GM23338 (cell line): ENCODE data around the gene SYNE1. TPM values are rescaled to one million over a fixed set of nuclear protein-coding genes. Genes with fewer than 3 reads are reported as not detected.
A peak's percentile ranks its signal among the peaks of the same experiment; 100 is the strongest.

Experiments used
- ATAC-seq: fragments of 200-7000 bp; cut with Tn5 transposase; 3 replicates; pipeline ENCODE4 v1.9.1; 2020
- DNase-seq: peaks from one replicate; pipeline ENCODE4 v3.0.0-alpha.2; 2015; ENCODE audit warnings: low spot score
- H2AFZ ChIP-seq: fragments of 200-600 bp; sonication (generic); 2 replicates; pipeline ENCODE4 v1.8.0; 2016; ENCODE audit warnings: antibody characterized with exemption, mild to moderate bottlenecking, moderate library complexity
- H3F3A ChIP-seq: fragments of 200-600 bp; sonication (generic); replicated peaks from 2 replicates; pipeline ENCODE4 v1.8.0; 2017; ENCODE audit warnings: antibody characterized with exemption, mixed run types, low read depth
- H3K27ac ChIP-seq: fragments of 200-600 bp; sonication (generic); 2 replicates; pipeline ENCODE4 v1.6.1; 2016; ENCODE audit warnings: low read depth
- H3K27me3 ChIP-seq: fragments of 200-600 bp; sonication (generic); 2 replicates; pipeline ENCODE4 v1.8.0; 2016; ENCODE audit warnings: mild to moderate bottlenecking, mixed run types, moderate library complexity; ENCODE audit not compliant: insufficient read depth
- H3K36me3 ChIP-seq: fragments of 200-600 bp; sonication (generic); 2 replicates; pipeline ENCODE4 v1.8.0; 2016; ENCODE audit warnings: mild to moderate bottlenecking; ENCODE audit not compliant: insufficient read depth
- H3K4me1 ChIP-seq: fragments of 200-600 bp; sonication (generic); 2 replicates; pipeline ENCODE4 v1.8.0; 2016; ENCODE audit warnings: mild to moderate bottlenecking, moderate library complexity; ENCODE audit not compliant: insufficient read depth
- H3K4me2 ChIP-seq: fragments of 200-600 bp; sonication (generic); 2 replicates; pipeline ENCODE4 v1.7.1; 2017; ENCODE audit warnings: mixed run types
- H3K4me3 ChIP-seq: fragments of 200-600 bp; sonication (generic); 2 replicates; pipeline ENCODE4 v1.6.1; 2016; ENCODE audit warnings: mixed run types
- H3K79me2 ChIP-seq: fragments of 200-600 bp; sonication (generic); replicated peaks from 2 replicates; pipeline ENCODE4 v1.8.0; 2017; ENCODE audit warnings: mild to moderate bottlenecking; ENCODE audit not compliant: insufficient read depth
- H3K9me2 ChIP-seq: fragments of 200-600 bp; sonication (generic); 2 replicates; pipeline ENCODE4 v1.8.0; 2017; ENCODE audit not compliant: insufficient read depth
- H4K20me1 ChIP-seq: fragments of 200-600 bp; sonication (generic); replicated peaks from 2 replicates; pipeline ENCODE4 v1.8.0; 2017; ENCODE audit warnings: mild to moderate bottlenecking; ENCODE audit not compliant: insufficient read depth
- H3K27ac Mint-ChIP-seq: 2 replicates; pipeline ENCODE4 v1.8.0; 2020; ENCODE audit warnings: inconsistent platforms, mild to moderate bottlenecking, moderate library complexity, mixed read lengths
- H3K27me3 Mint-ChIP-seq: 3 replicates; pipeline ENCODE4 v1.8.0; 2022; ENCODE audit warnings: low read depth, mild to moderate bottlenecking, moderate library complexity, mixed read lengths, inconsistent platforms; ENCODE audit not compliant: insufficient read depth, poor library complexity
- H3K36me3 Mint-ChIP-seq: 3 replicates; pipeline ENCODE4 v1.8.0; 2021; ENCODE audit warnings: low read depth, mild to moderate bottlenecking, inconsistent platforms, moderate library complexity, mixed read lengths
- H3K4me1 Mint-ChIP-seq: 3 replicates; pipeline ENCODE4 v1.8.0; 2020; ENCODE audit warnings: mild to moderate bottlenecking, inconsistent platforms, mixed read lengths
- H3K4me3 Mint-ChIP-seq: 3 replicates; pipeline ENCODE4 v1.8.0; 2021; ENCODE audit warnings: moderate library complexity, mild to moderate bottlenecking, inconsistent platforms, mixed read lengths
- H3K9me3 Mint-ChIP-seq: 3 replicates; pipeline ENCODE4 v1.8.0; 2020; ENCODE audit warnings: moderate library complexity, mild to moderate bottlenecking, inconsistent platforms, mixed read lengths
- CREB1 ChIP-seq: fragments of 250-450 bp; sonication (Bioruptor Pico); IDR thresholded peaks from 2 replicates; pipeline ENCODE4 v1.5.0; 2020; ENCODE audit warnings: low read depth, mild to moderate bottlenecking, moderate library complexity
- ETS1 ChIP-seq: IDR thresholded peaks from 2 replicates; pipeline ENCODE4 v1.6.1; 2016; ENCODE audit warnings: antibody characterized with exemption
- EZH2 ChIP-seq: fragments of 200-600 bp; sonication (generic); IDR thresholded peaks from one replicate; pipeline ENCODE4 v1.8.0; 2017; ENCODE audit warnings: antibody characterized with exemption, mild to moderate bottlenecking, low read depth; ENCODE audit not compliant: unreplicated experiment
- EZH2phosphoT487 ChIP-seq: fragments of 200-600 bp; sonication (generic); IDR thresholded peaks from one replicate; pipeline ENCODE4 v1.8.1; 2018; ENCODE audit warnings: antibody characterized with exemption; ENCODE audit not compliant: unreplicated experiment
- JUNB ChIP-seq: IDR thresholded peaks from one replicate; pipeline ENCODE4 v1.6.1; 2016; ENCODE audit warnings: antibody characterized with exemption; ENCODE audit not compliant: unreplicated experiment
- NANOG ChIP-seq: IDR thresholded peaks from 2 replicates; pipeline ENCODE4 v1.6.1; 2016; ENCODE audit warnings: antibody characterized with exemption, borderline replicate concordance
- POLR2AphosphoS5 ChIP-seq: IDR thresholded peaks from 2 replicates; pipeline ENCODE4 v1.6.1; 2016; ENCODE audit warnings: antibody characterized with exemption, low read depth
- STAT1 ChIP-seq: IDR thresholded peaks from one replicate; pipeline ENCODE4 v1.6.1; 2016; ENCODE audit warnings: antibody characterized with exemption; ENCODE audit not compliant: unreplicated experiment
- ZNF114 ChIP-seq: fragments of 250-450 bp; sonication (Bioruptor Pico); IDR thresholded peaks from 2 replicates; pipeline ENCODE4 v1.5.0; 2020; ENCODE audit warnings: mild to moderate bottlenecking, moderate library complexity
- ZNF331 ChIP-seq: fragments of 250-450 bp; sonication (Bioruptor Pico); IDR thresholded peaks from 2 replicates; pipeline ENCODE4 v1.5.0; 2020; ENCODE audit warnings: low read depth, mild to moderate bottlenecking, moderate library complexity
- polyA plus RNA-seq: library from polyadenylated mRNA; unstranded; fragments of >200 nt; fragmentation: Nextera tagmentation; extraction: Ambion mirVana; gene quantifications from 2 replicates; pipeline ENCODE4 v1.2.1, GENCODE V29; 2016
- total RNA-seq: library from RNA; depleted of rRNA; stranded (reverse); fragments of >200 nt; shearing (Covaris generic); gene quantifications from 2 replicates; pipeline ENCODE4 v1.2.3, GENCODE V29; 2014
- TF ChIP-seq, protein P1 (sequence below), 2 experiments: fragments of 200-600 bp in 1 of 2; sonication (generic) in 1 of 2; conservative IDR thresholded peaks; 2 replicates each; pipeline versions ENCODE4 v1.5.1 to v1.6.1; 2016 to 2017; ENCODE audit warnings: antibody characterized with exemption in 2 of 2, low read depth in 2 of 2, mild to moderate bottlenecking in 2 of 2, moderate library complexity in 1 of 2
- TF ChIP-seq, protein P2 (sequence below): IDR thresholded peaks from one replicate; pipeline ENCODE4 v1.6.1; 2018; ENCODE audit warnings: antibody characterized with exemption; ENCODE audit not compliant: unreplicated experiment

Gene SYNE1
- total and polyA plus RNA-seq, 2 experiments from 2014 or later, result 3.9 to 13.6 TPM

GRCh38 chr6:152418551-152418950, 218.6 kb downstream of the SYNE1 start (continued):
- TF ChIP-seq EZH2phosphoT487 (no peak), ZNF331 (CRISPR knock-in tag) (no peak), JUNB (no peak), POLR2AphosphoS5 (no peak), NANOG (no peak), ZNF114 (CRISPR knock-in tag) (no peak)
- TF ChIP-seq, protein P1, sequence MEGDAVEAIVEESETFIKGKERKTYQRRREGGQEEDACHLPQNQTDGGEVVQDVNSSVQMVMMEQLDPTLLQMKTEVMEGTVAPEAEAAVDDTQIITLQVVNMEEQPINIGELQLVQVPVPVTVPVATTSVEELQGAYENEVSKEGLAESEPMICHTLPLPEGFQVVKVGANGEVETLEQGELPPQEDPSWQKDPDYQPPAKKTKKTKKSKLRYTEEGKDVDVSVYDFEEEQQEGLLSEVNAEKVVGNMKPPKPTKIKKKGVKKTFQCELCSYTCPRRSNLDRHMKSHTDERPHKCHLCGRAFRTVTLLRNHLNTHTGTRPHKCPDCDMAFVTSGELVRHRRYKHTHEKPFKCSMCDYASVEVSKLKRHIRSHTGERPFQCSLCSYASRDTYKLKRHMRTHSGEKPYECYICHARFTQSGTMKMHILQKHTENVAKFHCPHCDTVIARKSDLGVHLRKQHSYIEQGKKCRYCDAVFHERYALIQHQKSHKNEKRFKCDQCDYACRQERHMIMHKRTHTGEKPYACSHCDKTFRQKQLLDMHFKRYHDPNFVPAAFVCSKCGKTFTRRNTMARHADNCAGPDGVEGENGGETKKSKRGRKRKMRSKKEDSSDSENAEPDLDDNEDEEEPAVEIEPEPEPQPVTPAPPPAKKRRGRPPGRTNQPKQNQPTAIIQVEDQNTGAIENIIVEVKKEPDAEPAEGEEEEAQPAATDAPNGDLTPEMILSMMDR (conservative IDR thresholded peaks at IDR 0.05; ENCODE audit: low read depth in 2 of 2), result no peak

GRCh38 chr6:152416652-152417051, 220.5 kb downstream of the SYNE1 start:
- Mint-ChIP-seq H3K27me3 (no peaks in the 10 kb centered on the region), H3K4me3 (no peak overlapping the region), H3K36me3 (peaks cover 2% of the 10 kb centered on the region; the same call in 1 of the 3 replicates), H3K4me1 (no peaks in the 10 kb centered on the region), H3K27ac (no peak overlapping the region), H3K9me3 (peaks cover 16% of the 10 kb centered on the region; the same call in 2 of the 3 replicates)
- Histone ChIP-seq H3K4me2 (no peak overlapping the region), H3K27ac (no peak overlapping the region), H3K27me3 (no peaks in the 10 kb centered on the region), H3K4me3 (no peak overlapping the region), H3K4me1 (no peaks in the 10 kb centered on the region), H3K9me2 (0 out of 2 replicates have a peak, but pooled peaks cover 3% of the 10 kb centered on the region), H3F3A (no peaks in the 10 kb centered on the region), H4K20me1 (no peaks in the 10 kb centered on the region), H3K36me3 (no peaks in the 10 kb centered on the region), H2AFZ (peak overlapping the region; percentile 81; the same call in 1 of the 2 replicates), H3K79me2 (no peaks in the 10 kb centered on the region)
- DNase-seq (no peak), ATAC-seq (no peak)
- TF ChIP-seq STAT1 (no peak), ZNF331 (CRISPR knock-in tag) (no peak), EZH2phosphoT487 (no peak), ZNF114 (CRISPR knock-in tag) (no peak), NANOG (no peak), ETS1 (no peak), CREB1 (no peak), EZH2 (no peak), JUNB (no peak), POLR2AphosphoS5 (no peak)
- TF ChIP-seq, protein P2, sequence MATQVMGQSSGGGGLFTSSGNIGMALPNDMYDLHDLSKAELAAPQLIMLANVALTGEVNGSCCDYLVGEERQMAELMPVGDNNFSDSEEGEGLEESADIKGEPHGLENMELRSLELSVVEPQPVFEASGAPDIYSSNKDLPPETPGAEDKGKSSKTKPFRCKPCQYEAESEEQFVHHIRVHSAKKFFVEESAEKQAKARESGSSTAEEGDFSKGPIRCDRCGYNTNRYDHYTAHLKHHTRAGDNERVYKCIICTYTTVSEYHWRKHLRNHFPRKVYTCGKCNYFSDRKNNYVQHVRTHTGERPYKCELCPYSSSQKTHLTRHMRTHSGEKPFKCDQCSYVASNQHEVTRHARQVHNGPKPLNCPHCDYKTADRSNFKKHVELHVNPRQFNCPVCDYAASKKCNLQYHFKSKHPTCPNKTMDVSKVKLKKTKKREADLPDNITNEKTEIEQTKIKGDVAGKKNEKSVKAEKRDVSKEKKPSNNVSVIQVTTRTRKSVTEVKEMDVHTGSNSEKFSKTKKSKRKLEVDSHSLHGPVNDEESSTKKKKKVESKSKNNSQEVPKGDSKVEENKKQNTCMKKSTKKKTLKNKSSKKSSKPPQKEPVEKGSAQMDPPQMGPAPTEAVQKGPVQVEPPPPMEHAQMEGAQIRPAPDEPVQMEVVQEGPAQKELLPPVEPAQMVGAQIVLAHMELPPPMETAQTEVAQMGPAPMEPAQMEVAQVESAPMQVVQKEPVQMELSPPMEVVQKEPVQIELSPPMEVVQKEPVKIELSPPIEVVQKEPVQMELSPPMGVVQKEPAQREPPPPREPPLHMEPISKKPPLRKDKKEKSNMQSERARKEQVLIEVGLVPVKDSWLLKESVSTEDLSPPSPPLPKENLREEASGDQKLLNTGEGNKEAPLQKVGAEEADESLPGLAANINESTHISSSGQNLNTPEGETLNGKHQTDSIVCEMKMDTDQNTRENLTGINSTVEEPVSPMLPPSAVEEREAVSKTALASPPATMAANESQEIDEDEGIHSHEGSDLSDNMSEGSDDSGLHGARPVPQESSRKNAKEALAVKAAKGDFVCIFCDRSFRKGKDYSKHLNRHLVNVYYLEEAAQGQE, result no peak
- TF ChIP-seq, protein P1 (conservative IDR thresholded peaks at IDR 0.05; ENCODE audit: low read depth in 2 of 2), result no peak
